ENCODE results near the gene SLC35B2.

The SLC35B2 gene

DNA sequence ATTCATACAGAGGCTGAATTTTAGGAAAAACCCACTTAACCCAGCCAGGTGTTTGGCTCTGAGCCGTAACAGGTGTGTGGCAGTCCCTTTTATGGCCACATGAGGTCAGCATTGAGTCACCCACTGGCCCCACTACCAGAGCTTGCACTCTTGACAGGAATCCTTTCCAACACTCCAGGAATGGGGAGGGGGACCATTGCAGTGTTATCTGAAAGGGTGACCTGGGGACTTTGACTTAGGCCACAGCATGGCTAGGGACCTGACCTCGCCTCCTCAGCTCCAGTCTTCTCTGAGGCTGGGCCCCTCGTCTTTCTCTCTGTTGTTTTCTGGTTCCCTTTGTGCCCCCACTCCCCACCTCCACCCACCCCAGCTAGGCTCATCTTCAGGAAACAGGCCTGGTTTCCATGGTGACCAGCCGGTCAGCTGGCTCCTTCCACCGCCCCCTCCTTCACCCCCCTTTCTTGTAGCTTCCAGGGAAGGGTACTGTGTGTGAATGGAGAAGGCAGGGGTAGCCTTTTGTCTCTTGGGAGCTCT lies 10.8 kb upstream of the SLC35B2 start:
- TF ChIP-seq GATA3 (IDR thresholded peaks at IDR 0.05; ENCODE audit: low read depth, low read length) = no peak
- TF ChIP-seq GATA2 (IDR thresholded peaks at IDR 0.05; ENCODE audit: low read depth, low read length) = no peak

DNA sequence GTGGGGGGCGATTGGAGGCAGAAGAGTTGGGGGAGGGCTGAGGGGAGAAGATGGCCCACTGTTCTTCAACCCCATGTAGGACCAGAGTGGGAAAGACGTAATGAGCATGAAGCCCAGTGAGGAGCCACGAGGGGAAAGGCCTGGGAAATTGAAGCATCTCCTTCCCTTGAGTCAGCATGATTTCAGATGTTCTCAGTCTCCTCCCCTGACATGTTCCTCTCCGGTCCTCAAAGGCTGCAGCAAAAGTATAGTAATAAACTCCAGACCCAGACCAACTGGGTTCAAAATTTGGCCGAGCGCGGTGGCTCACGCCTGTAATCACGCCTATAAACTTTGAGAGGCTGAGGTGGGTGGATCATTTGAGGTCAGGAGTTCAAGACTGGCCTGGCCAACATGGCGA lies 9.9 kb upstream of the SLC35B2 start:
- TF ChIP-seq GATA2 (IDR thresholded peaks at IDR 0.05; ENCODE audit: low read depth, low read length) = no peak
- no peak for TF ChIP-seq GATA3 (IDR thresholded peaks at IDR 0.05; ENCODE audit: low read depth, low read length)

DNA sequence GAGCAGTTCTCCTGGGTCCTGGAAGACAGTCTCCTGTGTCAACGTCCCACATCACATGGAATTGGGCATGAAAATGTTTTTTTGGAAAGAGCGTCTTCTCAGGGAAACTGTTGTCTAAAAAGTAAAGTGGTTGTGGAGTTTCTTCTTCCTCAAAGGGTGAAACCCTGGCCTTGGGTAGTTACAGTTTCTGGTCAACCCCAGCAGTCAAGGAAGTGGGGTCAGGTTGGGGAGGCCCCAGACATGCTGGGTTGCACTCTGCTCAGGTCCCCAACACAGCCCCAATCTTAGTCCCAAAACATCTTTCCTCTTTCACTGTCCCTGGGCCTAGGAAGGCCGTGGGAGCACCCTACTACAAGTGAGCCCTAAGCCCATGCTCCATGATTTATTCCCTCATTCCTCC lies 9.0 kb upstream of the SLC35B2 start:
- TF ChIP-seq GATA2 (IDR thresholded peaks at IDR 0.05; ENCODE audit: low read depth, low read length) (no peak), GATA3 (IDR thresholded peaks at IDR 0.05; ENCODE audit: low read depth, low read length) (no peak)

DNA sequence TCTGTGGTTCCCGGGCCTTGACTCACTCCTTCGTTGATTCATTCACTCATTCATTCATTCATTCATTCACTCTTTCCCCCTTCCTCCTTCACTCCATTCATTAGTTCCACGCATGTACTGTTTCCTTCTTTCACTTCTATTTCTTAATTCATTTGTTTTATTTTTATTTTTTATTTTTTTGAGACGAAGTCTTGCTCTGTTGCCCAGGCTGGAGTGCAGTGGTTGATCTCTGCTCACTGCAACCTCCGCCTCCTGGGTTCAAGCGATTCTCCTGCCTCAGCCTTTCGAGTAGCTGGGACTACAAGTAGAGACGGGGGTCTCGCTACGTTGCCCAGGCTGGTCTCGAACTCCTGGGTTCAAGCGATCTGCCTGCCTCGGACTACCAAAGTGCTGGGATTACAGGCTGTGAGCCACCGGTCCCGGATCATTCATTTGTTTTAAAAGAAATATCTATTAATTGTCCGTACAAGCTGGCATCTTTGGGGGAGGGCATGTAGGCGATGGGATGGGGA lies 8.4 kb upstream of the SLC35B2 start:
- TF ChIP-seq GATA3 (IDR thresholded peaks at IDR 0.05; ENCODE audit: low read depth, low read length) = no peak
- TF ChIP-seq GATA2 (IDR thresholded peaks at IDR 0.05; ENCODE audit: low read depth, low read length) = no peak

DNA sequence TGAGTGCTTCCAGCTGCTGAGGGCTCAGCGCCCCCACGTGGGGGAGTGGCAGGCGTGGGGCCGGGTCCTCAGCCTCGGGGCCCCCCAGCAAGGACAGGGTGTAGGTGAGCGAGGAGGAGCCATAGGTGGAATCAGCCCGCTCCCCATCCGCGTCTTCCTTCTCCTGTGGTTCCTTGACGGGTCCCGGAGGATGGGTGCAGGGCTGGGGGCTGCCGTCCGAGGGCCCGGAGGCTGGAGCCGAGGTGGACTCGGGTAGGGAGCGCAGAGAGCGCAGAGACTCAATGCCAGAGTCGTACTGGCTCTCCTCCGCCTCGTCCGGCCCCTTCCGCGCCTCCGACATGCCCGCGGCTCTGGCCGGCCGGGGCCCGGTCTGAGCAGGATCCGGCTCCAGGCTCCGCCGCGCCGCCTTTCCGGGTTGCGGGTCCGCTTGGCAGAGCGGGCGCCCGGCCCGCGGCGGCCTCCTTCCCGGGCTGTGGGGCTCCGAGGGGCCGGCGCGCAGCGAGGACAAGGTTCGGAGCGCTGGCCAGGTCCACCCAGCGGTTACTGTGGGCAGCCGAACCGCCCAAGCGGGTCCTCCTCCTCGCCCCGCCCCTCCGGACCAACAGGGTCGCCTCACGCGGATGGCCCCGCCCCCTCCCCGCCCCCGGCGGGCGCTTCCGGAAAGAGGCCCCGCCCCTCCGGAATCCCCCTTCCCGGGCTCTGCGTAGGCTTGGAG lies 7.8 kb upstream of the SLC35B2 start, which contains the start of gene NFKBIE:
NFKBIE (minus strand) TSS at position 545 of the 715 bp plus-strand sequence; CDS start at position 340, 205 bp downstream.
- TF ChIP-seq GATA2 (IDR thresholded peaks at IDR 0.05; ENCODE audit: low read depth, low read length) (no peak), GATA3 (IDR thresholded peaks at IDR 0.05; ENCODE audit: low read depth, low read length) (no peak)

DNA sequence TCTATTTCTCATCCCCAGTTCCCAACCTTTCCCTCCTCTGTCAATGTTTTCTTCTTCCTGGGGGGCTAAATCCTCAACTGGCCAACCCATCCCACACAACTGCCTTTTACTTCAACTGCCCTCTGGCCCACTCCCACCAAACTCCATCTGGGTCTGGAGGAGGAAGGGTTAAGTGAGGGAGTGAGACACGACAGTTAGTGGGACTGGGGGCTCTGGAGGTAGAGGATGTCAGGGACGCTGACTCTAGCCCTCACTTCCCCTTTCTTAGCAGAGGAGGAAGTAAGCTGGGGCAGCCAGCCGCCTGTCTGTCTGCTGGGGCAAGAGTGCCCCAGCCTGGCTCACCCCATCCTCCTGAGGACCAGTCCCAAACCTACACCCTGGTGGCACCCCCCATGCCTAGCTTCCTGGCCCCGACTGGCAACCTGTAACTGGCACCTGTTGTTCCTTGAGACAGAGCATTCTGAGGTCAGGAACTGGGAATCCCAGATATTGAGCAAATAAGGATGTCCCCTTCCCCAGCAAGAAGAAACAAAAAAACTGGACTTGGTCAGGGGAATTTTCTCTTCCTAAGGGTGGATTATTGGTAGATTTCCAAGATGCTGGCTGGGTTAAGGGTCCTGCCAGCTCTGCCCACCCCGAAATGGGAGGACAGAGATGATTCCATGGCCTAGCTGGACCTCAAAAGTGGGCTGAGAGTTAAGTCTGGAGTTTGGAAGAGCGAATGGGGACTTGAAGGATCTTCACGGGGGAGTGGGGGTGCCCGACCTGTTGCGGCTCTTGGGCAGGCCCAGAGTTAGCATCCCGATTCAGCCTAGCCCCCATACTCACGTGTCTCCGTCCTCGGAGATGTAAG lies 7.1 kb upstream of the SLC35B2 start:
- TF ChIP-seq GATA3 (IDR thresholded peaks at IDR 0.05; ENCODE audit: low read depth, low read length) (no peak), GATA2 (IDR thresholded peaks at IDR 0.05; ENCODE audit: low read depth, low read length) (no peak)

DNA sequence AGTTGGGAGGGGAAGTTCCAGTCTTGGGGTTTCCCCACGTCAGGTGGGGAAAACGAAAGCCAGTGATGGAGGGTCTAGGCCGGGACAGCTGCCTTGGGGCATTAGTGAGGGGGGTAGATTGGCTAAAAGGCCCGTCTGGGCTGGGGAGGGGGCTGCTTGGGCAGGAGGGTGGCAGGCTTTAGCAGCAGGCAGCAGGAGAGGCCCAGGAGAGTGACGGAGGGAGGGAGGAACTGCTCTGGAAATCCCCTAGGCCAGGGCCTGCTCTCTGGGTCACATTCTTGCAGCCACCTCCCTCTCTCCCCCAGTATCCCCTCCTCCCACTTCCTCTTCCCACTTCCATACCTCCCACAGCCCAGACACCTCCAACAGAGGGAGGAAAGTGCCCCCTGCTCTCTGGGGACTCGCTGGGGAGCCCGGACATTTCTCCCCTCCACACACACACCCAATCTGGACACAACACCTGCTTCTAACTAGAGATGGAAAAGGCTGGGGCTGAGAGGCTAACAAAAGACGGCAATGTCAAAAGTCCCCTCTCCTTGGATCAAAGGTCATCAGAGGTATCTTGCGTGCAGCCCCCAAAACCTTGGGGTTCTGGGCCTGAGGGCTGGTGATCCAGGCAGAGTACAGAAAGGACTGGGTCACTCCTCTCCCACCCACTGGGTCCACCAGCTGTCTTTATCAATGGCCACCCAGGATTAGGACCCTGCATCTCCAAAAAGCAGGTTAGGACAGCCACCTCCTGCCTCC lies 6.2 kb upstream of the SLC35B2 start:
- TF ChIP-seq GATA2 (IDR thresholded peaks at IDR 0.05; ENCODE audit: low read depth, low read length) = no peak
- TF ChIP-seq GATA3 (IDR thresholded peaks at IDR 0.05; ENCODE audit: low read depth, low read length) = no peak

DNA sequence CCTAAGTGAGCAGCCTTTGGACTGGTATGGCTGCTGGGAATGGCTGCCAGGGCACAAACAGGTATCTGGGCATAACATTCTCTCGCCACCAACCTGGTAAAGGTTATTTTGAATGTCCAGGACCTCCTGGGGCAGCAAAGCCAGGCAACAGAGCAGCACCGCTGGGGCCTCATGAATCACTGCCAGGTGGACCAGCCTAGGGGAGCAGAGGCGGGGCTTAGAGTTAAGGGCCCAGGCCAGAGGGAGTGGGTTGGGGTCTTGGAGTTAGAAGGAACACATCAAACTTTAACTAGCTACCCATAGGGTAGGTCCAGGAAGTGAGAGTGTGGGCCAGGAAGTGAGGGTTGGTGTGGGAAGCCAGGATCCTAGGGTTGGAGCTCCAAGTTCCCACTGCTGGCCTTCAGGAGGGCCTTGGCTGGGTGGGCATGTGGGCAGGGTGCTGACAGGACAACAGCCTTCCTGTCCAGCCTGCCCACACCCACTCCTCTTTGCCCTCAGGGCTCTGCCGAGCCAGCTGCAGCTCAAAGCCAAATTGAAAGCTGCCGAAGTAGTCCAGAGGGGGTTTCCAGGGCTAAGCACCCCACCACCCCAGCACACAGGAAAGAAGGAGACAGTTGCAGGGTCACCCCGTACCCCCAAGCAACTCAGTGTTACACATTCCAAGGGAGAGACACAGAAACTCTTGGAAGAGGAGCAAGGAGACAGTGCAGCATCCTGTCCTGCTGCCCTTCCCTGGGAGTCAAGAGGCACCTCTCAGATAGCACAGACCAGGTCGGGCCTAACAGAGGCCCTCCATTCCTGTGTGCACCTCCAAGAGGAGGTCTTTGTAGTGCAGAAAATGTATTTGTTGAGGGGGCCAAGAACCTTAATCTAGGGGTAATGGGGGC lies 5.4 kb upstream of the SLC35B2 start:
- TF ChIP-seq GATA2 (IDR thresholded peaks at IDR 0.05; ENCODE audit: low read depth, low read length) (no peak), GATA3 (IDR thresholded peaks at IDR 0.05; ENCODE audit: low read depth, low read length) (no peak)

DNA sequence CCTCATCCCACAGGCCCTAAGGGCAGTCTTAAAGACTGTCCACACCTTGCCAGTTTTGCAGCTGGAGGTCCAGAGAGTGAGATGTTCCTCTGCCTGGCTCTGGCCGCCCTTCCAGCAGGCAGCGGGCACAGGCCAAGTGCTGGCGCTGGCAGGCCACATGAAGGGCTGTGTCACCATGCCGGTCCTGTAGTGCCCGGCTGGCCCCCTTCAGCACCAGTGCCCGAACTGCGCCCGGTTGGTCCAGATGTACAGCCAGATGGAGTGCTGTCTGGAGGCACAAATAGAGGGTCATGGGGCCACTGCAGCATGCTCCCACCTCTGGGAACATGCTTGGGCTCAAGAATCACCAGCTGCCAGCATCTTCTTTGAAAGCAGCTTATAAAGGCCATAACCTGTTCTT lies 4.3 kb upstream of the SLC35B2 start:
- no peak for TF ChIP-seq GATA2 (IDR thresholded peaks at IDR 0.05; ENCODE audit: low read depth, low read length)
- TF ChIP-seq GATA3 (IDR thresholded peaks at IDR 0.05; ENCODE audit: low read depth, low read length) = no peak

DNA sequence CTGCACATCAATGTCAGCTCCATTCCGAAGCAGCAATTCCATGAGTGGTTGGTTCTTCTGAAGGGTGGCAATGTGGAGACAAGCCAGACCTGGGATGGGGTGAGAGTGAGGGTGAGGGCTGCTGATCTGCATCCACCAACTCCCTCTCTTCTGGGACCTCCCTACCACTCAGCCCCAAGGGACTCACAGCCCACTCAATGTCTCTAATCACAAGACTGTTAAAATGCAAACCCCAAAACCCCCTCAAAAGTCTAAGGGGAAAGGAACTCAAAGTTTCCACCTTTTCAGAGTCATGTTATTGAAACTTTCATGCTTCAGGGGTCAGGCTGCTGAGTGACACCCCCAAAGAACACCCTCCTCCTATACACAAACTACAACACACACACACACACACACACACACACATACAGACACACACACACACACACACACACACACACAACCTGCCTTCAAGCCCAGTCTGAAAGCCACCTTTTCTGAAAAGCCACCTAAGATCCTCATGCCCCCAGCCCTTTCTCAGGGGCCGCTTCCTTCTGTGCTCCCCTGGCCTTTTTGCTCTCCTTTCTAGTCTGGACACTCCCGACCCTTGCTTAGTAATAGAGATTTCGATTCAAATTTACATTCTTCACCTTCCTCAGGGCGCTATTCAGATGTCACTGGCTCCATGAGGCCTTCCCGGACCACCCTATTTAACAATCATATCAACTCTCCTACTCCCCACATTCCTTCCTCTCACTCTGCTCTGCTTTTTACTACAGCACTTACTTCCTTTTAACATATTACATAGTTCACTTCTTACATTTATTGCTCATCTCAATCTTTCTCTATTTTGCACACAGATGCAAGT lies 3.3 kb upstream of the SLC35B2 start:
- TF ChIP-seq GATA2 (IDR thresholded peaks at IDR 0.05; ENCODE audit: low read depth, low read length) (no peak), GATA3 (IDR thresholded peaks at IDR 0.05; ENCODE audit: low read depth, low read length) (no peak)

DNA sequence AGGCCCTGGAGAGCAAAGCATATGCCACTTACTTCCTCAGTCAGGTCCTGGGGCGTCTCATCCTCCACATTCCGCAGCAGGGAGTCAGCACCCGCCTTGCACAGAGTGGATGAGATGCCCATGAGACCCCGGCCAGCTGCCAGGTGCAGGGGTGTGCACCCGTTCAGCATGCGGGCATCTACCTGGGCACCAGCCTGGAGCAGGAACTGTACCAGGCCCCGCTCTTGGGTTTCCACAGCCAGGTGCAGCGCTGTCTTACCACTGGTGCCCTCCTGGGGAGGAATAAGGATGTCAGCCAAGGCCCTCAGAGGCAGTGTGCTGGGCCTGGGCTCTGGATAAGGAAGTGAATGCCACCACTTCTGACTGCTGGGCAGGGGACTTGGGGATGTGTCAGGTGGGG lies 2.7 kb upstream of the SLC35B2 start:
- TF ChIP-seq GATA3 (IDR thresholded peaks at IDR 0.05; ENCODE audit: low read depth, low read length) (no peak), GATA2 (IDR thresholded peaks at IDR 0.05; ENCODE audit: low read depth, low read length) (no peak)

DNA sequence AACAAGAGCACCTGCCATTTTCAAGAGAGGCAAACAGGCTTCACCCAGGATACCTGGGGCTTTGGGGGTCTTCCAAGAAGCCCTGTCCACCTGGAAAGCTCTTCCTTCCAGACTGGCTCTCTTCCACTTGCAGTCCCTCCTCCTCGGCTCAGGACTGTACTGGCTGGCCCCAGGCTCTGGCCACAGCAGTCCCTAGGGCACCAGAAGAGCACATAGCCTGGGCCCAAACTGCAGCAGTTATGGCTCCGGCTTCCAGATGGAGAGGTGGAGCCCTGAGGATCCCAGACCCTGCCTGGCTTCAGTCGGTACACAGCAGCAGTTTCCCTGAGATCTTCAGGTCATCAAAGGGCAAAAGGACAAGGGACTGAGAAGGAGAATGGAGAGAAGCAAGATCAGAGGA lies 1.6 kb upstream of the SLC35B2 start:
- no peak for TF ChIP-seq GATA3 (IDR thresholded peaks at IDR 0.05; ENCODE audit: low read depth, low read length)
- no peak for TF ChIP-seq GATA2 (IDR thresholded peaks at IDR 0.05; ENCODE audit: low read depth, low read length)
